IMR-90 (cell line): ENCODE results near the gene IL20. TPM values are rescaled to one million over a fixed set of nuclear protein-coding genes. Genes with fewer than 3 reads are reported as not detected.

Source experiments
- ATAC-seq: fragments of 200-7000 bp; cut with Tn5 transposase; 2 replicates; pipeline ENCODE4 v1.9.1; 2020; ENCODE audit warnings: low read depth, mild to moderate bottlenecking, moderate library complexity
- BruUV-seq: library from RNA; stranded (reverse); fragments of 400-500 nt; replicated peaks from 2 replicates; lab custom pipeline; 2021; lab: Mats Ljungman, UMichigan
- CTCF ChIA-PET: fragments of 300-600 bp; formaldehyde crosslinking; extraction: SDS; loops from one replicate; lab custom pipeline; 2021; ENCODE audit warnings: antibody characterized with exemption; lab: Yijun Ruan, JAX
- POLR2A ChIA-PET: fragments of 300-600 bp; sonication (Branson Sonifier 250); formaldehyde crosslinking; loops from one replicate; lab custom pipeline; 2022; ENCODE audit warnings: antibody characterized with exemption; ENCODE audit not compliant: unreplicated experiment; lab: Charles Lee
- DNase-seq: peaks from one replicate; pipeline ENCODE4 v3.0.0; 2013
- H2AFZ ChIP-seq: replicated peaks from 2 replicates; pipeline ENCODE3; 2013; ENCODE audit warnings: low read length, mild to moderate bottlenecking; ENCODE audit not compliant: poor library complexity
- H2AK5ac ChIP-seq: 2 replicates; pipeline ENCODE4 v1.6.1; 2013; ENCODE audit warnings: low read depth, low read length, inconsistent platforms
- H2AK9ac ChIP-seq: replicated peaks from 2 replicates; pipeline ENCODE3; 2013; ENCODE audit warnings: mild to moderate bottlenecking, low read depth, low read length, moderate library complexity; ENCODE audit not compliant: poor library complexity
- H2BK120ac ChIP-seq: 2 replicates; pipeline ENCODE4 v1.6.1; 2013; ENCODE audit warnings: low read depth, low read length, inconsistent platforms
- H2BK15ac ChIP-seq: 3 replicates; pipeline ENCODE4 v1.6.1; 2013; ENCODE audit warnings: low read depth, low read length, inconsistent platforms
- H2BK20ac ChIP-seq: 2 replicates; pipeline ENCODE4 v1.6.1; 2013; ENCODE audit warnings: low read depth, mild to moderate bottlenecking, inconsistent platforms, low read length, moderate library complexity
- H2BK5ac ChIP-seq: 2 replicates; pipeline ENCODE4 v1.6.1; 2013; ENCODE audit warnings: mild to moderate bottlenecking, low read depth, low read length, inconsistent platforms; ENCODE audit not compliant: poor library complexity, severe bottlenecking
- H3K14ac ChIP-seq: replicated peaks from 2 replicates; pipeline ENCODE4 v1.6.1; 2013; ENCODE audit warnings: low read depth, low read length, inconsistent platforms
- H3K18ac ChIP-seq: 2 replicates; pipeline ENCODE4 v1.6.1; 2013; ENCODE audit warnings: low read depth, low read length, control low read depth
- H3K23ac ChIP-seq: 2 replicates; pipeline ENCODE4 v1.6.1; 2013; ENCODE audit warnings: low read depth, low read length, inconsistent platforms
- H3K27ac ChIP-seq: 2 replicates; pipeline ENCODE4 v1.5.1; 2013; ENCODE audit warnings: mild to moderate bottlenecking, control low read depth, low read length; ENCODE audit not compliant: insufficient read depth
- H3K27me3 ChIP-seq: 2 replicates; pipeline ENCODE4 v1.6.1; 2013; ENCODE audit warnings: low read length; ENCODE audit not compliant: control insufficient read depth, insufficient read depth
- H3K36me3 ChIP-seq: 2 replicates; pipeline ENCODE4 v1.6.1; 2013; ENCODE audit warnings: low read length, mixed read lengths; ENCODE audit not compliant: control insufficient read depth, insufficient read depth
- H3K4ac ChIP-seq: 2 replicates; pipeline ENCODE4 v1.6.1; 2013; ENCODE audit warnings: low read depth, low read length, inconsistent platforms
- H3K4me1 ChIP-seq: 2 replicates; pipeline ENCODE4 v1.6.1; 2013; ENCODE audit warnings: low read length, mixed read lengths; ENCODE audit not compliant: control insufficient read depth, insufficient read depth
- H3K4me2 ChIP-seq: 2 replicates; pipeline ENCODE4 v1.6.1; 2013; ENCODE audit warnings: low read depth, mild to moderate bottlenecking, control low read depth, low read length, moderate library complexity
- H3K4me3 ChIP-seq: 2 replicates; pipeline ENCODE4 v1.5.1; 2013; ENCODE audit warnings: low read depth, mild to moderate bottlenecking, control low read depth, low read length, moderate library complexity; ENCODE audit not compliant: insufficient read depth
- H3K56ac ChIP-seq: 2 replicates; pipeline ENCODE4 v1.6.1; 2013; ENCODE audit warnings: low read length, inconsistent platforms; ENCODE audit not compliant: insufficient read depth; ENCODE audit errors: extremely low read depth
- H3K79me1 ChIP-seq, 2 experiments: 2 replicates each; pipeline ENCODE4 v1.6.1; 2013; ENCODE audit warnings: low read length in 2 of 2, inconsistent platforms in 1 of 2, low read depth in 1 of 2
- H3K9ac ChIP-seq: 2 replicates; pipeline ENCODE4 v1.6.1; 2013; ENCODE audit warnings: low read depth, low read length, control low read depth
- H3K9me1 ChIP-seq: 2 replicates; pipeline ENCODE4 v1.6.1; 2013; ENCODE audit warnings: low read length, inconsistent platforms; ENCODE audit not compliant: insufficient read depth
- H3K9me3 ChIP-seq: 2 replicates; pipeline ENCODE4 v1.6.1; 2013; ENCODE audit warnings: low read length; ENCODE audit not compliant: control insufficient read depth, insufficient read depth
- H4K20me1 ChIP-seq: 2 replicates; pipeline ENCODE4 v1.6.1; 2013; ENCODE audit warnings: low read length, inconsistent platforms; ENCODE audit not compliant: insufficient read depth
- H4K5ac ChIP-seq: 2 replicates; pipeline ENCODE4 v1.6.1; 2013; ENCODE audit warnings: mild to moderate bottlenecking, low read depth, low read length, control low read depth
- H4K8ac ChIP-seq, 2 experiments: 2 replicates each; pipeline ENCODE4 v1.6.1; 2013; ENCODE audit warnings: low read depth in 2 of 2, low read length in 2 of 2, control low read depth in 1 of 2, inconsistent platforms in 1 of 2
- H4K91ac ChIP-seq: 2 replicates; pipeline ENCODE4 v1.6.1; 2013; ENCODE audit warnings: low read depth, low read length, inconsistent platforms; ENCODE audit not compliant: insufficient read depth
- CEBPB ChIP-seq: IDR thresholded peaks from 2 replicates; pipeline ENCODE4 v1.6.1; 2012; ENCODE audit warnings: low read depth, low read length, improper control_type of control experiment
- NFE2L2 ChIP-seq: fragments of 150-350 bp; IDR thresholded peaks from 2 replicates; pipeline ENCODE4 v1.6.1; 2016; ENCODE audit warnings: low read depth, mild to moderate bottlenecking, low read length
- WGBS, 2 experiments: methylation state at CpG; one replicate each; pipeline versions ENCODE4 v1.1.5 to v1.1.7; 2013; ENCODE audit warnings: missing lambda C conversion rate in 2 of 2; ENCODE audit not compliant: insufficient read length in 1 of 2; ENCODE audit errors: extremely low coverage in 2 of 2; 5-methylcytosine and 5-hydroxymethylcytosine counted together
- dilution Hi-C: fragments of 300-500 bp; cut with HindIII; formaldehyde crosslinking; loops from one replicate; pipeline ENCODE4 v1.14.3; 2018; ENCODE audit warnings: low sequenced_read_pairs; ENCODE audit not compliant: unreplicated experiment
- in situ Hi-C: fragments of 300-500 bp; cut with MboI; formaldehyde crosslinking; loops from 3 replicates; pipeline ENCODE4 v1.14.3; 2019; ENCODE audit warnings: low sequenced_read_pairs, inconsistent platforms, mixed read lengths
- intact Hi-C: fragments of 100-400 bp; cut with micrococcal nuclease; formaldehyde crosslinking; loops from 2 replicates; pipeline ENCODE4 v1.10.0; 2022
- polyA plus RNA-seq, 3 experiments: library from polyadenylated mRNA; depleted of rRNA; stranded (reverse); fragments of >200 nt; gene quantifications; 2 replicates each; pipeline ENCODE4 v1.2.3, GENCODE V29; 2012; ENCODE audit warnings: low replicate concordance in 1 of 3
- total RNA-seq: library from RNA; depleted of rRNA; stranded (reverse); fragments of >200 nt; gene quantifications from 2 replicates; pipeline ENCODE4 v1.2.3, GENCODE V29; 2012
- TF ChIP-seq, protein P1 (sequence below): conservative IDR thresholded peaks from 2 replicates; pipeline ENCODE4 v1.5.1; 2012; ENCODE audit warnings: mild to moderate bottlenecking, low read depth, low read length, improper control_type of control experiment

Gene IL20
- total and polyA plus RNA-seq, 2 of the 4 experiments (the other 2 are of a cell fraction), result not detected

DNA sequence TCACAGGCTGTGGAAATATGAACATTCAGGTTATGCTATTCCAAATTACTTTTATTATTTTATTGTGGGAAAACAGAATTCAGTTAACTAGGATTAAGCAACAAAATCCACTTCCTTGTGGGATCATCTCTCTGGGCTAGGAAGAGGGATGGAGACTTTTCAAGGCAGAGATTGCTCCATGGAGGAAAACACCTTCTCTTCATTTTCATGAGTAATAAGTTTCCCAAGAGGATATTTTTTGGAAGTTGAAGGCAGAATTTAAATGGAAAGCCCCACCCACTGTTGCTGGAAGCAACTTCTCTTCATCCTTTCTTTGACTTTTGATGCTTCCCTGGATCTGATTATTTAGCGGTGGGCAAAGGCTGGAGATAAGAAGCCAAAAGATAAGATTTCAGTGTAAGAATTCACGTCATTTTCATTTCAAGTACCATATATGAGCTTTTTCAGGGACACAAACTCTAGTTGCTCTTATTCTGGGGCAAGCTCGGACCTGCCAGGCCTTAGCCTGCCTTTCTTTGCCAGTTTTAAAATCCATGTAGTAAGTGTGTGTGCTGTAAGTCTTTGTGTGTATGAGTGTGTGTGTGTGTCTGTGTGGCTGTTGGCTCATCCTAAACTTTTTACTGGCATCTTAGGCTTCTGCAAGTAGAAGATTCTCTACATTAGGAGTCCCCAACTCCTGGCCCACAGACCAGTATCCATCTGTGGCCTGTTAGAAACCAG, 20.1 kb downstream of the IL20 start:
- WGBS, 2 experiments, result no CpG with 5 or more reads among the region's 3 CpGs
- ChIA-PET POLR2A (no interaction called here), CTCF (interaction anchor here (0.8 to 1.0 kb wide), 2 partner anchors 20 to 28 kb away, joined by 3 to 4 read pairs; partner anchors contain the start of gene IL20)
- no peak overlapping the region for H3K9ac ChIP-seq
- ATAC-seq (no peak), DNase-seq (no peak)
- no TSS peak for BruUV-seq
- no peak overlapping the region for H3K56ac ChIP-seq
- no peak overlapping the region for H3K27ac ChIP-seq
- 0 out of 2 replicates have a peak, but pooled peaks cover 1% of the 10 kb centered on the region for H3K9me3 ChIP-seq
- dilution Hi-C loops (no loop called here), intact Hi-C loops (no loop called here), in situ Hi-C loops (no loop called here)
- H4K5ac ChIP-seq, result peak overlapping the region; percentile 79; the same call in 1 of the 2 replicates
- no peaks in the 10 kb centered on the region for H4K20me1 ChIP-seq
- H3K27me3 ChIP-seq, result no peaks in the 10 kb centered on the region
- H3K4me3 ChIP-seq, result no peak overlapping the region
- no peak overlapping the region for H2AFZ ChIP-seq
- H3K4me2 ChIP-seq, result no peak overlapping the region
- 0 out of 3 replicates have a peak overlapping the region, but pooled peaks have one; percentile 15 for H2BK15ac ChIP-seq
- H3K36me3 ChIP-seq, result no peaks in the 10 kb centered on the region
- peaks cover 12% of the 10 kb centered on the region for H3K4me1 ChIP-seq
- TF ChIP-seq NFE2L2 (no peak), CEBPB (no peak)
- TF ChIP-seq, protein P1, sequence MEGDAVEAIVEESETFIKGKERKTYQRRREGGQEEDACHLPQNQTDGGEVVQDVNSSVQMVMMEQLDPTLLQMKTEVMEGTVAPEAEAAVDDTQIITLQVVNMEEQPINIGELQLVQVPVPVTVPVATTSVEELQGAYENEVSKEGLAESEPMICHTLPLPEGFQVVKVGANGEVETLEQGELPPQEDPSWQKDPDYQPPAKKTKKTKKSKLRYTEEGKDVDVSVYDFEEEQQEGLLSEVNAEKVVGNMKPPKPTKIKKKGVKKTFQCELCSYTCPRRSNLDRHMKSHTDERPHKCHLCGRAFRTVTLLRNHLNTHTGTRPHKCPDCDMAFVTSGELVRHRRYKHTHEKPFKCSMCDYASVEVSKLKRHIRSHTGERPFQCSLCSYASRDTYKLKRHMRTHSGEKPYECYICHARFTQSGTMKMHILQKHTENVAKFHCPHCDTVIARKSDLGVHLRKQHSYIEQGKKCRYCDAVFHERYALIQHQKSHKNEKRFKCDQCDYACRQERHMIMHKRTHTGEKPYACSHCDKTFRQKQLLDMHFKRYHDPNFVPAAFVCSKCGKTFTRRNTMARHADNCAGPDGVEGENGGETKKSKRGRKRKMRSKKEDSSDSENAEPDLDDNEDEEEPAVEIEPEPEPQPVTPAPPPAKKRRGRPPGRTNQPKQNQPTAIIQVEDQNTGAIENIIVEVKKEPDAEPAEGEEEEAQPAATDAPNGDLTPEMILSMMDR, result no peak
- no peak overlapping the region for H3K14ac ChIP-seq
- peak overlapping the region; percentile 1; the same call in 1 of the 2 replicates for H2BK120ac ChIP-seq
- peak overlapping the region; percentile 4; the same call in 1 of the 2 replicates for H3K4ac ChIP-seq
- H2AK5ac ChIP-seq, result no peak overlapping the region; the same call in 1 of the 2 replicates
- no peak overlapping the region for H2BK5ac ChIP-seq
- peak overlapping the region; percentile 65; the same call in 1 of the 2 replicates for H2BK20ac ChIP-seq
- no peaks in the 10 kb centered on the region for H3K79me1 ChIP-seq
- no peak overlapping the region for H2AK9ac ChIP-seq
- peak overlapping the region; percentile 70; the same call in 1 of the 2 replicates for H3K18ac ChIP-seq
- no peak overlapping the region for H4K91ac ChIP-seq
- no peak overlapping the region for H4K8ac ChIP-seq
- no peak overlapping the region for H3K23ac ChIP-seq
- H3K9me1 ChIP-seq, result peaks cover 10% of the 10 kb centered on the region
